ENCODE measurements around the gene CCDC93. TPM values are rescaled to one million over a fixed set of nuclear protein-coding genes. Genes with fewer than 3 reads are reported as not detected.
A peak's percentile ranks its signal among the peaks of the same experiment; 100 is the strongest.

Gene CCDC93
- total RNA-seq, 1 donor from 2014 or later, result 37.8 TPM

- no peaks in the 10 kb centered on the region for H3K27me3 ChIP-seq
- TF ChIP-seq CTCF (IDR thresholded peaks at IDR 0.05), result no peak
- no peak overlapping the region for H3K4me3 ChIP-seq
- peaks cover 36% of the 10 kb centered on the region for H3K36me3 ChIP-seq
- peaks cover 13% of the 10 kb centered on the region for H3K4me1 ChIP-seq
- no peak for ATAC-seq
- no peaks in the 10 kb centered on the region for H3K9me3 ChIP-seq
- no peak for DNase-seq
- intact Hi-C loops (cut with DNase I), result no loop called here
- no peak overlapping the region for H3K27ac ChIP-seq
Observed at GRCh38 chr2:117963446-117963845, 50.4 kb downstream of the CCDC93 start.

GRCh38 chr2:117961201-117961600 lies 52.7 kb downstream of the CCDC93 start:
- no peak for ATAC-seq
- no peak overlapping the region for H3K4me3 ChIP-seq
- H3K9me3 ChIP-seq, result no peaks in the 10 kb centered on the region
- peaks cover 7% of the 10 kb centered on the region for H3K4me1 ChIP-seq
- intact Hi-C loops (cut with DNase I), result no loop called here
- peaks cover 49% of the 10 kb centered on the region for H3K36me3 ChIP-seq
- no peak for DNase-seq
- no peaks in the 10 kb centered on the region for H3K27me3 ChIP-seq
- no peak for TF ChIP-seq CTCF (IDR thresholded peaks at IDR 0.05)
- no peak overlapping the region for H3K27ac ChIP-seq

GRCh38 chr2:117960231-117960630 lies 53.6 kb downstream of the CCDC93 start:
- ATAC-seq, result no peak
- Histone ChIP-seq H3K27me3 (no peaks in the 10 kb centered on the region), H3K4me1 (peaks cover 5% of the 10 kb centered on the region), H3K27ac (no peak overlapping the region), H3K9me3 (no peaks in the 10 kb centered on the region), H3K36me3 (peaks cover 59% of the 10 kb centered on the region), H3K4me3 (no peak overlapping the region)
- DNase-seq, result no peak
- TF ChIP-seq CTCF (IDR thresholded peaks at IDR 0.05), result no peak
- intact Hi-C loops (cut with DNase I), result no loop called here

GRCh38 chr2:117958186-117958585 lies 55.7 kb downstream of the CCDC93 start:
- ATAC-seq (peak; percentile 92), DNase-seq (no peak)
- Histone ChIP-seq H3K27ac (no peak overlapping the region), H3K9me3 (no peaks in the 10 kb centered on the region), H3K4me1 (peaks cover 5% of the 10 kb centered on the region), H3K27me3 (no peaks in the 10 kb centered on the region), H3K36me3 (peaks cover 69% of the 10 kb centered on the region), H3K4me3 (no peak overlapping the region)
- TF ChIP-seq CTCF (IDR thresholded peaks at IDR 0.05), result no peak
- intact Hi-C loops (cut with DNase I), result no loop called here

GRCh38 chr2:117957616-117958015 lies 56.3 kb downstream of the CCDC93 start:
- H3K36me3 ChIP-seq, result peaks cover 75% of the 10 kb centered on the region

More at GRCh38 chr2:117957616-117958015, 56.3 kb downstream of the CCDC93 start:
- Histone ChIP-seq H3K4me1 (peaks cover 5% of the 10 kb centered on the region), H3K27ac (peak overlapping the region; percentile 26), H3K27me3 (no peaks in the 10 kb centered on the region), H3K9me3 (no peaks in the 10 kb centered on the region), H3K4me3 (no peak overlapping the region)
- no peak for DNase-seq
- no peak for TF ChIP-seq CTCF (IDR thresholded peaks at IDR 0.05)
- ATAC-seq, result peak; percentile 60
- intact Hi-C loops (cut with DNase I), result no loop called here
